NCI-H1092 (cell line): ENCODE data around the gene LY86.

Experiments
- DNase-seq: peaks from one replicate; lab custom pipeline; 2025; lab: John Stamatoyannopoulos, UW

Gene LY86

GRCh38 chr6:6623553-6623952 is 35.0 kb downstream of the LY86 start:
- no peak for DNase-seq

- no peak for DNase-seq
Observed at GRCh38 chr6:6624269-6624990, 35.9 kb downstream of the LY86 start.

GRCh38 chr6:6626187-6626586 is 37.7 kb downstream of the LY86 start:
- DNase-seq: no peak

- no peak for DNase-seq
Observed at GRCh38 chr6:6629402-6629801, 40.9 kb downstream of the LY86 start.

- no peak for DNase-seq
Observed at GRCh38 chr6:6631053-6631452, 42.5 kb downstream of the LY86 start.

GRCh38 chr6:6631534-6632276 is 43.2 kb downstream of the LY86 start:
- DNase-seq: peak; percentile 25

GRCh38 chr6:6633898-6634734 is 45.6 kb downstream of the LY86 start:
- no peak for DNase-seq

- DNase-seq: no peak
Observed at GRCh38 chr6:6634735-6635075, 46.2 kb downstream of the LY86 start.

- no peak for DNase-seq
Observed at GRCh38 chr6:6635291-6635690, 46.8 kb downstream of the LY86 start.

GRCh38 chr6:6635869-6636268 is 47.3 kb downstream of the LY86 start:
- no peak for DNase-seq

- no peak for DNase-seq
Observed at GRCh38 chr6:6639572-6639971, 51.1 kb downstream of the LY86 start.

GRCh38 chr6:6640926-6641325 is 52.4 kb downstream of the LY86 start:
- DNase-seq: no peak

GRCh38 chr6:6643398-6643797 is 54.9 kb downstream of the LY86 start:
- DNase-seq: no peak

GRCh38 chr6:6645261-6645917 is 56.9 kb downstream of the LY86 start:
- DNase-seq: no peak

- no peak for DNase-seq
Observed at GRCh38 chr6:6646384-6646783, 57.9 kb downstream of the LY86 start.

GRCh38 chr6:6646859-6647258 is 58.3 kb downstream of the LY86 start:
- no peak for DNase-seq

GRCh38 chr6:6648692-6649343 is 60.3 kb downstream of the LY86 start:
- no peak for DNase-seq

- no peak for DNase-seq
Observed at GRCh38 chr6:6649824-6650349, 61.4 kb downstream of the LY86 start.

GRCh38 chr6:6650839-6651238 is 62.3 kb downstream of the LY86 start:
- no peak for DNase-seq

- no peak for DNase-seq
Observed at GRCh38 chr6:6651335-6651734, 62.8 kb downstream of the LY86 start.

GRCh38 chr6:6652932-6653331 is 64.4 kb downstream of the LY86 start:
- no peak for DNase-seq
